Fibroblast of lung (primary cell): Measurements from ENCODE around the gene NIF3L1.

Experiments used
- CTCF ChIP-seq, 2 donors: IDR thresholded peaks in 1 of 2; conservative IDR thresholded peaks in 1 of 2; 1 replicate in 1 of 2; 2 replicates in 1 of 2; pipeline ENCODE4 v1.5.1; 2011 to 2012; ENCODE audit warnings: low read length in 2 of 2, control low read depth in 1 of 2, inconsistent platforms in 1 of 2, low read depth in 1 of 2, mild to moderate bottlenecking in 1 of 2
- EZH2 ChIP-seq: IDR thresholded peaks from 2 replicates; pipeline ENCODE4 v1.5.1; 2012; ENCODE audit warnings: low read length, control low read depth, mild to moderate bottlenecking; ENCODE audit errors: missing control alignments

DNA sequence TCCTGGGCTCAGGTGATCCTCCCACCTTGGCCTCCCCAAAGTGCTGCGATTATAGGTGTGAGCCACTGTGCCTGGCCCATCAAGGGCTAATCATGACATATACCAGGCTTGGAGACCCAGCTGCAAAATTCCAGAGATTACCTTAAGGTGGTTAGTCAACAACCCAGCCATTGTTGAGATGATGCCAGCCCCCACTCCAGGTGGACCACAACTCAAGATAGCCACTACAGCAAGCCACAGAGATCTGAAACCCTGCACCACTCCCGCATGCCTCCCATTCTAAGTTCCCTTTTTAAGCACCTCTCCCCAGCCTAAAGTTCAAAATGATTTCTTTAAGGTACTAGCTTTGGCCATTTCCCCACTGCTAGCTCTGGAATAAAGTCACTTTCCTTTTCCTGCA lies 20.2 kb upstream of the NIF3L1 start:
- no peak for TF ChIP-seq CTCF (conservative IDR thresholded peaks at IDR 0.05 in 1 of 2, IDR thresholded peaks at IDR 0.05 in 1 of 2; ENCODE audit: low read depth in 1 of 2, low read length in 2 of 2)
- no peak for TF ChIP-seq EZH2
